GM10266 (cell line): Measurements from ENCODE around the gene P4HA3.
"Not testable (repeated sequence)": the region's sequence is repeated elsewhere in the genome, so short reads cannot be mapped to it uniquely, and the experiment has no call there.

Experiments used
- DNase-seq: peaks from one replicate; pipeline ENCODE4 v3.0.0; 2012; ENCODE audit errors: extremely low spot score
- CTCF ChIP-seq: IDR thresholded peaks from 2 replicates; pipeline ENCODE4 v1.5.1; 2012; ENCODE audit warnings: mild to moderate bottlenecking, low read depth; ENCODE audit not compliant: control insufficient read depth, insufficient read depth; ENCODE audit errors: missing control alignments

Gene P4HA3

GRCh38 chr11:74339619-74340018 lies 28.2 kb upstream of the P4HA3 start:
- no peak for DNase-seq
- TF ChIP-seq CTCF = no peak

GRCh38 chr11:74338963-74339362 lies 27.5 kb upstream of the P4HA3 start:
- TF ChIP-seq CTCF = no peak
- no peak for DNase-seq

- no peak for DNase-seq
- no peak for TF ChIP-seq CTCF
Observed at GRCh38 chr11:74333193-74333592, 21.8 kb upstream of the P4HA3 start.

- no peak for DNase-seq
- TF ChIP-seq CTCF = no peak
Observed at GRCh38 chr11:74332291-74332690, 20.9 kb upstream of the P4HA3 start.

- DNase-seq = not testable (repeated sequence)
Observed at GRCh38 chr11:74331000-74331399, 19.6 kb upstream of the P4HA3 start.

- no peak for DNase-seq
- TF ChIP-seq CTCF = no peak
Observed at GRCh38 chr11:74330075-74330858, 18.8 kb upstream of the P4HA3 start.

GRCh38 chr11:74327076-74327475 lies 15.6 kb upstream of the P4HA3 start:
- DNase-seq = no peak
- no peak for TF ChIP-seq CTCF

- DNase-seq = no peak
Observed at GRCh38 chr11:74326665-74327064, 15.2 kb upstream of the P4HA3 start.

More at GRCh38 chr11:74326665-74327064, 15.2 kb upstream of the P4HA3 start:
- no peak for TF ChIP-seq CTCF
